Mesenchymal stem cell (in vitro differentiated cells and primary cell): ENCODE measurements around the gene KCNK17.

Experiments
- DNase-seq: peaks from one replicate; pipeline ENCODE4 v3.0.0-alpha.2; 2013
- H2AFZ ChIP-seq: one replicate; pipeline ENCODE4 v1.6.1; 2013; ENCODE audit warnings: low read depth, mild to moderate bottlenecking, control low read depth, inconsistent platforms, low read length, moderate library complexity
- H2AK5ac ChIP-seq: 2 replicates; pipeline ENCODE4 v1.6.1; 2013; ENCODE audit warnings: low read length, moderate library complexity, mild to moderate bottlenecking, inconsistent platforms; ENCODE audit not compliant: severe bottlenecking
- H2BK120ac ChIP-seq: one replicate; pipeline ENCODE4 v1.6.1; 2013; ENCODE audit warnings: low read depth, mild to moderate bottlenecking, inconsistent platforms, low read length, moderate library complexity
- H2BK12ac ChIP-seq, 2 experiments: one replicate each; pipeline ENCODE4 v1.6.1; 2013; ENCODE audit warnings: inconsistent platforms in 2 of 2, low read length in 2 of 2, mild to moderate bottlenecking in 2 of 2, moderate library complexity in 2 of 2, control low read depth in 1 of 2
- H2BK15ac ChIP-seq: one replicate; pipeline ENCODE4 v1.6.1; 2013; ENCODE audit warnings: mild to moderate bottlenecking, low read depth, inconsistent platforms; ENCODE audit not compliant: poor library complexity, severe bottlenecking
- H2BK5ac ChIP-seq: 2 replicates; pipeline ENCODE4 v1.6.1; 2013; ENCODE audit warnings: low read depth, mild to moderate bottlenecking, low read length, control low read depth, inconsistent platforms; ENCODE audit not compliant: poor library complexity, severe bottlenecking
- H3K14ac ChIP-seq, 2 experiments: one replicate each; pipeline ENCODE4 v1.6.1; 2013; ENCODE audit warnings: inconsistent platforms in 2 of 2, low read length in 2 of 2, control low read depth in 1 of 2, mild to moderate bottlenecking in 1 of 2, moderate library complexity in 1 of 2
- H3K18ac ChIP-seq, 2 experiments: one replicate each; pipeline ENCODE4 v1.6.1; 2013; ENCODE audit warnings: inconsistent platforms in 2 of 2, low read length in 2 of 2, control low read depth in 1 of 2, low read depth in 1 of 2, mild to moderate bottlenecking in 1 of 2
- H3K23ac ChIP-seq, 2 experiments: one replicate each; pipeline ENCODE4 v1.6.1; 2013; ENCODE audit warnings: inconsistent platforms in 2 of 2, low read length in 2 of 2, mild to moderate bottlenecking in 2 of 2, moderate library complexity in 2 of 2, control low read depth in 1 of 2
- H3K27ac ChIP-seq: 2 replicates; pipeline ENCODE4 v1.5.1; 2013; ENCODE audit warnings: mild to moderate bottlenecking, moderate library complexity, low read length, control low read depth, inconsistent platforms; ENCODE audit not compliant: poor library complexity, severe bottlenecking
- H3K27me3 ChIP-seq, 2 experiments: 2 replicates each; pipeline versions ENCODE4 v1.6.1 to v1.7.0; 2013; ENCODE audit warnings: low read length in 2 of 2, mild to moderate bottlenecking in 2 of 2, moderate library complexity in 2 of 2, control low read depth in 1 of 2, inconsistent platforms in 1 of 2; ENCODE audit not compliant: control insufficient read depth in 1 of 2, insufficient read depth in 1 of 2
- H3K36me3 ChIP-seq, 2 experiments: 2 replicates each; pipeline versions ENCODE4 v1.6.1 to v1.7.0; 2013; ENCODE audit warnings: low read length in 2 of 2, control low read depth in 1 of 2, inconsistent platforms in 1 of 2, low read depth in 1 of 2, mild to moderate bottlenecking in 1 of 2; ENCODE audit not compliant: insufficient read depth in 2 of 2, control insufficient read depth in 1 of 2
- H3K4ac ChIP-seq, 2 experiments: one replicate each; pipeline ENCODE4 v1.6.1; 2013; ENCODE audit warnings: inconsistent platforms in 2 of 2, low read length in 2 of 2, mild to moderate bottlenecking in 2 of 2, moderate library complexity in 2 of 2, control low read depth in 1 of 2, low read depth in 1 of 2
- H3K4me1 ChIP-seq: 2 replicates; pipeline ENCODE4 v1.6.1; 2013; ENCODE audit warnings: low read depth, low read length, control low read depth; ENCODE audit not compliant: control insufficient read depth, insufficient read depth
- H3K4me2 ChIP-seq: 2 replicates; pipeline ENCODE4 v1.6.1; 2013; ENCODE audit warnings: low read length, mild to moderate bottlenecking, inconsistent platforms; ENCODE audit not compliant: poor library complexity, severe bottlenecking
- H3K4me3 ChIP-seq, 2 experiments: 2 replicates each; pipeline versions ENCODE4 v1.5.1 to v1.7.0; 2013; ENCODE audit warnings: low read length in 2 of 2, mild to moderate bottlenecking in 2 of 2, control low read depth in 1 of 2, low read depth in 1 of 2; ENCODE audit not compliant: insufficient read depth in 1 of 2
- H3K79me1 ChIP-seq: replicated peaks from 2 replicates; pipeline ENCODE4 v1.6.1; 2013; ENCODE audit warnings: mild to moderate bottlenecking, control low read depth, low read length, inconsistent platforms; ENCODE audit not compliant: poor library complexity, severe bottlenecking
- H3K9ac ChIP-seq: 2 replicates; pipeline ENCODE4 v1.7.0; 2013; ENCODE audit warnings: mild to moderate bottlenecking, low read length, moderate library complexity
- H3K9me3 ChIP-seq: 2 replicates; pipeline ENCODE4 v1.7.0; 2013; ENCODE audit warnings: mild to moderate bottlenecking, low read length; ENCODE audit not compliant: control insufficient read depth
- H4K8ac ChIP-seq: one replicate; pipeline ENCODE4 v1.6.1; 2013; ENCODE audit warnings: inconsistent platforms, mild to moderate bottlenecking, low read length, moderate library complexity
- H4K91ac ChIP-seq: one replicate; pipeline ENCODE4 v1.6.1; 2013; ENCODE audit warnings: mild to moderate bottlenecking, low read length, inconsistent platforms
- WGBS: methylation state at CpG from one replicate; pipeline ENCODE4 v1.1.7; 2013; ENCODE audit warnings: mixed read lengths; 5-methylcytosine and 5-hydroxymethylcytosine counted together

Gene KCNK17

DNA sequence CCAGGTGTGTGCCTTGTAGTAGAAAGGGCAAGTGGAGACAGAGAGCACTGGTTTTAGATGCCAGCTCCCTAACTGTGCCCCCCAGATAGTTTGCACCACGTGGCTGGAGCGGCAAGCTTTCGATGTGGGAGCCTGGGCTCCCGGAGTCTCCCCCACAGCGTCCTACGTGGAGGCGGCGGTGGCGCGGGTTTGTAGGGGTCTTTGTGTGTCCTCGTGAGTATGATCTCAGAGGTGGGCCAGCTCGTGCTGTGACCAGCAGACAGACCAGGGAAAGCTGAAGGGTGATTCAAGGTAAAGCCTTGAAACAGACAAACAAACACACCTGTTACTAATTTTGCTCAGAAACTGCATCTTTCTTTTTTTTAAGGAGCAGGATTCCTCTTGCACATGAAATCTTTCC, 13.8 kb upstream of the KCNK17 start:
- no peak overlapping the region for H3K4ac ChIP-seq
- no peak overlapping the region for H3K4me2 ChIP-seq
- H3K9ac ChIP-seq: no peak overlapping the region
- H2BK120ac ChIP-seq: no peak overlapping the region
- H2BK12ac ChIP-seq: no peak overlapping the region
- peaks cover 28 to 75% of the 10 kb centered on the region in 2 experiments for H3K27me3 ChIP-seq
- H3K9me3 ChIP-seq: no peaks in the 10 kb centered on the region
- no peak overlapping the region for H3K14ac ChIP-seq
- no peak overlapping the region for H3K4me3 ChIP-seq
- H3K36me3 ChIP-seq: no peaks in the 10 kb centered on the region
- no peak overlapping the region for H3K18ac ChIP-seq
- no peak overlapping the region for H2BK15ac ChIP-seq
- no peaks in the 10 kb centered on the region for H3K4me1 ChIP-seq
- H2BK5ac ChIP-seq: no peak overlapping the region
- H4K8ac ChIP-seq: no peak overlapping the region
- H3K79me1 ChIP-seq: no peaks in the 10 kb centered on the region
- no peak overlapping the region for H2AK5ac ChIP-seq
- no peak overlapping the region for H3K23ac ChIP-seq
- no peak overlapping the region for H4K91ac ChIP-seq
- no peak overlapping the region for H2AFZ ChIP-seq
- no peak for DNase-seq
- H3K27ac ChIP-seq: no peak overlapping the region
- WGBS: 84% methylated on average over 11 of the region's 12 CpGs

GRCh38 chr6:39327507-39327906, 13.3 kb upstream of the KCNK17 start:
- no peak overlapping the region for H3K4me2 ChIP-seq

DNA sequence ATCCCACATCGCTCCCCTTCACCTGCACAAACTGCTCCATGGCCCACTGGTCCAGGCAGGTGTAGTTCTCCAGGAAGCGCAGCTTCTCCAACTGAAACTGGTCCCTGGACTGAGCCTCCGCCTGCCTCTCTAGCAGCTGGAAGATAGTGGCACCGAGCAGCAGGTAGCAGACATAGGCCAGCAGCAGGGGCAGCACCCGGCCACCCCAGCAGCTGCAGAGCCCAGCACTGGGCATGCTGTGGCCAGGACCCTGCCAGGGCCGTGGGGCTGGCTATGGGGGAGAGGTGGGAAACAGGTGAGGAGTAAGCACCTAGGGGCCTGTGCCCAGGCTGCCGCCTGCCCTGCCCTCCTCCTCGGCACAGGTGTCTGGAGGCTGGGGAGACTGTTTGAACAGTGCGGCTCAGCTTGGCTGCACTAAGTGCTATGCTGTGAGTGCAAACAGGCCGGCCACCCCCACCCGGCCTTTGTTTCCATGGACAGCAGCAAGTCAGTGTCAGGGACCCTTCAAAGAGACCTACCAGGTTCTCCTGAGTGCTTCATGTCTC, 8.2 kb upstream of the KCNK17 start, which contains the start of gene KCNK16:
Gene KCNK16 (minus strand): TSS at position 397 of the 545 bp plus-strand sequence. CDS start 162 bp downstream, at position 235.
- Histone ChIP-seq H3K4ac (no peak within 1 kb of the TSS), H3K27me3 (peaks cover 35 to 81% of the 10 kb centered on the region in 2 experiments), H2AFZ (no peak within 1 kb of the TSS), H2BK12ac (no peak within 1 kb of the TSS), H3K14ac (no peak within 1 kb of the TSS), H2AK5ac (no peak within 1 kb of the TSS), H3K36me3 (no peaks in the 10 kb centered on the region), H3K9ac (no peak within 1 kb of the TSS), H4K91ac (peak within 1 kb of the TSS; percentile 11), H2BK5ac (no peak within 1 kb of the TSS), H3K9me3 (no peaks in the 10 kb centered on the region), H2BK15ac (no peak within 1 kb of the TSS), H3K4me1 (no peaks in the 10 kb centered on the region), H3K18ac (no peak within 1 kb of the TSS), H3K23ac (no peak within 1 kb of the TSS), H3K27ac (no peak within 1 kb of the TSS), H3K4me2 (no peak within 1 kb of the TSS), H4K8ac (no peak within 1 kb of the TSS), H3K4me3 (no peak within 1 kb of the TSS), H3K79me1 (no peaks in the 10 kb centered on the region), H2BK120ac (no peak within 1 kb of the TSS)
- DNase-seq: no peak
- WGBS: 81% methylated on average over 11 of the region's 11 CpGs

More at GRCh38 chr6:39327507-39327906, 13.3 kb upstream of the KCNK17 start:
- no peak overlapping the region for H3K9ac ChIP-seq
- H2BK5ac ChIP-seq: no peak overlapping the region
- no peak overlapping the region for H3K14ac ChIP-seq
- H4K8ac ChIP-seq: no peak overlapping the region
- H4K91ac ChIP-seq: no peak overlapping the region
- H2AFZ ChIP-seq: no peak overlapping the region
- H2BK12ac ChIP-seq: no peak overlapping the region
- no peak overlapping the region for H3K23ac ChIP-seq
- H3K9me3 ChIP-seq: no peaks in the 10 kb centered on the region
- no peak overlapping the region for H2AK5ac ChIP-seq
- peaks cover 26 to 76% of the 10 kb centered on the region in 2 experiments for H3K27me3 ChIP-seq
- H3K4ac ChIP-seq: no peak overlapping the region
- no peak for DNase-seq
- no peak overlapping the region for H3K18ac ChIP-seq
- 60% methylated on average over 5 of the region's 5 CpGs for WGBS
- no peaks in the 10 kb centered on the region for H3K36me3 ChIP-seq
- H3K27ac ChIP-seq: no peak overlapping the region
- no peak overlapping the region for H2BK15ac ChIP-seq
- no peaks in the 10 kb centered on the region for H3K4me1 ChIP-seq
- no peak overlapping the region for H3K4me3 ChIP-seq
- no peak overlapping the region for H2BK120ac ChIP-seq
- H3K79me1 ChIP-seq: no peaks in the 10 kb centered on the region

- H4K91ac ChIP-seq: no peak overlapping the region
- H3K27me3 ChIP-seq: peaks cover 41 to 79% of the 10 kb centered on the region in 2 experiments
- H2AK5ac ChIP-seq: no peak overlapping the region
- H3K23ac ChIP-seq: no peak overlapping the region
- no peaks in the 10 kb centered on the region for H3K9me3 ChIP-seq
- no peak overlapping the region for H2BK5ac ChIP-seq
- no peak overlapping the region for H2BK120ac ChIP-seq
- H3K4me2 ChIP-seq: no peak overlapping the region
- no peaks in the 10 kb centered on the region for H3K4me1 ChIP-seq
- H2AFZ ChIP-seq: no peak overlapping the region
- no peak for DNase-seq
- no peaks in the 10 kb centered on the region for H3K79me1 ChIP-seq
- no peak overlapping the region for H3K4me3 ChIP-seq
- no peak overlapping the region for H3K9ac ChIP-seq
- H3K18ac ChIP-seq: no peak overlapping the region
- H3K4ac ChIP-seq: no peak overlapping the region
- H2BK15ac ChIP-seq: no peak overlapping the region
- no peak overlapping the region for H4K8ac ChIP-seq
- H3K14ac ChIP-seq: no peak overlapping the region
- H2BK12ac ChIP-seq: no peak overlapping the region
- WGBS: 80% methylated on average over 4 of the region's 5 CpGs
- no peak overlapping the region for H3K27ac ChIP-seq
- H3K36me3 ChIP-seq: no peaks in the 10 kb centered on the region
Observed at GRCh38 chr6:39321761-39322160, 7.5 kb upstream of the KCNK17 start.
